Osteoblast (primary cell): ENCODE results near the gene SHMT2. TPM values are rescaled to one million over a fixed set of nuclear protein-coding genes. Genes with fewer than 3 reads are reported as not detected.

Experiments used
- DNase-seq: peaks from one replicate; pipeline ENCODE4 v3.0.0; 2011; ENCODE audit warnings: low spot score, mixed read lengths; ENCODE audit not compliant: insufficient read length; ENCODE audit errors: missing footprints
- H2AFZ ChIP-seq: 2 replicates; pipeline ENCODE4 v1.6.0; 2011; ENCODE audit warnings: mild to moderate bottlenecking, low read length
- H3K27ac ChIP-seq: 2 replicates; pipeline ENCODE4 v1.5.1; 2011; ENCODE audit warnings: mild to moderate bottlenecking, low read depth, low read length, moderate library complexity
- H3K27me3 ChIP-seq: 2 replicates; pipeline ENCODE4 v1.6.0; 2012; ENCODE audit warnings: mild to moderate bottlenecking, control low read depth, inconsistent platforms, low read length, moderate library complexity; ENCODE audit not compliant: insufficient read depth
- H3K36me3 ChIP-seq: 2 replicates; pipeline ENCODE4 v1.5.1; 2011; ENCODE audit warnings: mild to moderate bottlenecking, low read length, control low read depth, moderate library complexity; ENCODE audit not compliant: insufficient read depth
- H3K4me1 ChIP-seq: 2 replicates; pipeline ENCODE4 v1.5.1; 2011; ENCODE audit warnings: mild to moderate bottlenecking, low read length, control low read depth, moderate library complexity; ENCODE audit not compliant: insufficient read depth
- H3K4me2 ChIP-seq: 2 replicates; pipeline ENCODE4 v1.6.0; 2011; ENCODE audit warnings: mild to moderate bottlenecking, low read length; ENCODE audit not compliant: insufficient read depth
- H3K4me3 ChIP-seq: fragments of 200-600 bp; sonication (generic); 3 replicates; pipeline ENCODE4 v1.5.1; 2012; ENCODE audit warnings: mild to moderate bottlenecking, low read length, inconsistent platforms; ENCODE audit not compliant: insufficient read depth
- H3K79me2 ChIP-seq: 2 replicates; pipeline ENCODE4 v1.6.0; 2012; ENCODE audit warnings: mild to moderate bottlenecking, low read length, control low read depth, inconsistent platforms; ENCODE audit not compliant: insufficient read depth
- H3K9me3 ChIP-seq: 2 replicates; pipeline ENCODE4 v1.5.1; 2011; ENCODE audit warnings: low read depth, low read length, control low read depth
- H4K20me1 ChIP-seq: 2 replicates; pipeline ENCODE4 v1.6.0; 2012; ENCODE audit warnings: mild to moderate bottlenecking, low read length, control low read depth; ENCODE audit not compliant: insufficient read depth
- total RNA-seq: library from RNA; depleted of rRNA; stranded (reverse); fragments of >200 nt; gene quantifications from 2 replicates; pipeline ENCODE4 v1.2.3, GENCODE V29; 2012
- TF ChIP-seq, protein P1 (sequence below): IDR thresholded peaks from 2 replicates; pipeline ENCODE4 v1.5.1; 2011; ENCODE audit warnings: mild to moderate bottlenecking, low read depth, low read length, moderate library complexity; ENCODE audit errors: extremely low read depth

The SHMT2 gene
- total RNA-seq, 1 donor, result 408 TPM

DNA sequence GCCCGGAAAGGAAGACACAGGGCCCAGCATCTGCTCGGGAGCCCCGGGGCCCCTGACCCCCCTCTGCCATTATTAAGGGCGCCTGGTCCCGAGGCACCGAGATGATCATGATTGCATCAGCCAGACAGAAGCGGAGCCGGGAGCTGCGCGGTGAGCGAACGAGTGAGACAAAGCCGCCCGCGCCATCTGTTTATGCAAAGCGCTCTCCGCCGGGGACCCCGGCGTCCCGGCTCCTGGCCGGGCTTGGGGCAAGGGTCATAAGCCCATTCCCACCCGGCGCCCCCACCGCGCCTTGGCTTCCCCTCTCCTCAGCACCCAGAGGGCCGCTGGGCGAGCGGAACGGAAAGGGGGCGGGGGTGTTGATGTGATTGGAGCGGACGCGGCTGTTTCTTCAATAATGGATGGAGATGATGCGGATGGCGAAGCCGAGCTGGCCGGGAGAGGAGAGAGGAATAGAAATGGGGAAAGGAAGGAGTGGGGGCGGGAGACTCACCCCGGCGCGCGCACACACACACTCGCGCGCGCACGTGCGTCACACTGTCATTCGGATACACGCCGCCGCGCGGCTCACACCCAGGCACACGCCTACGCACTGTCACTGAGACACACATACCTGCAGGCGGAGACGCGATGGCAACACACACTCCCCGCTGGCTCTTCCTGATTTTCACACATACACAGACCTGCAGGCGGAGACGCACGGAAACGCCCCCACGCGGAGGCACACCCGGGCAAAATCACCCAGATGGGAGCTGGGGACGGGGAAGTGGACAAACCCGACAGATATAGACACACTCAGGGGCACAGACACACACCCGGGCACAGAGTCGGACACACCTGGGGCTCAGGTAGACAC is 10.8 kb downstream of the SHMT2 start:
- TF ChIP-seq, protein P1, sequence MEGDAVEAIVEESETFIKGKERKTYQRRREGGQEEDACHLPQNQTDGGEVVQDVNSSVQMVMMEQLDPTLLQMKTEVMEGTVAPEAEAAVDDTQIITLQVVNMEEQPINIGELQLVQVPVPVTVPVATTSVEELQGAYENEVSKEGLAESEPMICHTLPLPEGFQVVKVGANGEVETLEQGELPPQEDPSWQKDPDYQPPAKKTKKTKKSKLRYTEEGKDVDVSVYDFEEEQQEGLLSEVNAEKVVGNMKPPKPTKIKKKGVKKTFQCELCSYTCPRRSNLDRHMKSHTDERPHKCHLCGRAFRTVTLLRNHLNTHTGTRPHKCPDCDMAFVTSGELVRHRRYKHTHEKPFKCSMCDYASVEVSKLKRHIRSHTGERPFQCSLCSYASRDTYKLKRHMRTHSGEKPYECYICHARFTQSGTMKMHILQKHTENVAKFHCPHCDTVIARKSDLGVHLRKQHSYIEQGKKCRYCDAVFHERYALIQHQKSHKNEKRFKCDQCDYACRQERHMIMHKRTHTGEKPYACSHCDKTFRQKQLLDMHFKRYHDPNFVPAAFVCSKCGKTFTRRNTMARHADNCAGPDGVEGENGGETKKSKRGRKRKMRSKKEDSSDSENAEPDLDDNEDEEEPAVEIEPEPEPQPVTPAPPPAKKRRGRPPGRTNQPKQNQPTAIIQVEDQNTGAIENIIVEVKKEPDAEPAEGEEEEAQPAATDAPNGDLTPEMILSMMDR, result no peak
- no peaks in the 10 kb centered on the region for H3K79me2 ChIP-seq
- H4K20me1 ChIP-seq, result peaks cover 9% of the 10 kb centered on the region
- H3K9me3 ChIP-seq, result no peaks in the 10 kb centered on the region
- H3K36me3 ChIP-seq, result no peaks in the 10 kb centered on the region
- H3K27ac ChIP-seq, result no peak overlapping the region
- H3K4me1 ChIP-seq, result peaks cover 34% of the 10 kb centered on the region
- peaks cover 40% of the 10 kb centered on the region for H3K27me3 ChIP-seq
- peak; percentile 93 for DNase-seq
- peak overlapping the region; percentile 62 for H2AFZ ChIP-seq
- peak overlapping the region; percentile 93 for H3K4me2 ChIP-seq
- H3K4me3 ChIP-seq, result peak overlapping the region; percentile 79

DNA sequence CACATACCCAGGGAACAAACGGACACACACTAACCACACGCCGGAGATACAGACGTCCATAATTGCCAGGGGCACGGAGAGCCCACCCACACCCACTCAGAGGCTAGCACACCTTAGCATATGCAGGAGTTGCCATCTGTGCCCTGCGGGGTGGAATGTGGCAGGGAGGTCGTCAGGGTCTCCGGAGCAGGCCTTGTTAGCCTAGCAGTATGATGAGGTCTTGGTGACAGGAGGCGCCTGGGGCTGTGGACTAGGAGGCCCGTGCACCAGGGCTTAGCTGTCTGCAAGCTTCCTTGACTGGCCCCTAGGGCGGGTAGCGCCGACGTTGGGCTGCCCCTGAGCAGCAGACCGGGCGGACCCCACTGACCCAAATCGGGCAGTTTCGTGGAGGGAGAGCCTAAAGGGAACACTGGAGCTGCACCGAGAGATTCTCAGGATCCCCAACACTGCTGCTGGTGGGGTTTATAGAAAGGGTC is 11.5 kb downstream of the SHMT2 start:
- TF ChIP-seq, protein P1, result no peak
- Histone ChIP-seq H2AFZ (no peak overlapping the region), H3K4me1 (peaks cover 31% of the 10 kb centered on the region), H3K36me3 (no peaks in the 10 kb centered on the region), H3K27ac (no peak overlapping the region), H3K4me3 (peak overlapping the region; percentile 79), H3K27me3 (peaks cover 37% of the 10 kb centered on the region), H3K79me2 (no peaks in the 10 kb centered on the region), H4K20me1 (peaks cover 4% of the 10 kb centered on the region), H3K4me2 (peak overlapping the region; percentile 93), H3K9me3 (no peaks in the 10 kb centered on the region)
- peak; percentile 84 for DNase-seq

DNA sequence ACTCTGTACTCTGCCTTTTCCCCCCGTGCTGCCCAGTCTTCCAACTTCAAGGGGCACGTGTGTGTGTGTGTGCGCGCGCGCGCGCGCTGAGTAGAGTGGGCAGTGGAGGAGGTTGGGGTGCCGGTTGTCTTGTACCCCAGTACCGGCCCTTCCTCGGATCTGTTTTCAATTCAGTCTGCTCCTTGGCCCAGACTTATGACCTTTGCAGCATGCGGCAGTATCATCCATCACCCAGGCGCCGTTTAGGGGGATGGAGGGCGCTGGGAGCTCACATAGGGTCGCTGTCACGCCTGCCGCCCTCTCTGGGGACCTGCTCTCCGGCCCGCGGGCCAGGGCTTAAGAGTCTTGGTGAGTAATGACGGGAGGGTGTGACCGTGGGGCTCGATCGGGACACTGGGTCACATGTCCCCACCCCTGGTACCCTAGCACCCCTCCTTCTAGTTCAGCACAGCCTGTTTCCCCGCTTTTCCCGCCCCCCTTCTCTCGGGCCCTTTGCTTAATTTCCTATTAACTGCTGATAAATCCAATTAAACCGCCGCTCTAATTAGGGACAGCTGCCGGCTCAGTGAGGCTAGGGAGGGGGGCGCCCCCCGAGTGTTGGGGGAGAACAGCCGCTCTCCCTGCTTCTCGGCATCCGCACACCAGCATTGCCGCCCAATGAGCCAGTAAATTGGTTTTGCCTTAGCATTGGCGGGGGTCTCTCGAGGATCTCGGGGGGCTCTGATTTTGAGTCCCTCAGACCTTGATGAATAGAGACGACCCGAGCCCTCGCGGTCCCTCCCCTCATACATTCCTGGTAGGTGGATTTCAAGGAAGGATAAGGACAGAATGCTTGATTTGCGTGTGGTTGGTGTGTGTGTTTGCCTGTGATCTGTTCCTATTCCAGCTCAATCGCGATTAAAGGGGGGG is 12.1 kb downstream of the SHMT2 start:
- peaks cover 31% of the 10 kb centered on the region for H3K4me1 ChIP-seq
- no peak overlapping the region for H3K27ac ChIP-seq

More for the DNA sequence above, 12.1 kb downstream of the SHMT2 start:
- Histone ChIP-seq H3K79me2 (no peaks in the 10 kb centered on the region), H3K9me3 (no peaks in the 10 kb centered on the region), H3K27me3 (peaks cover 37% of the 10 kb centered on the region), H2AFZ (no peak overlapping the region), H3K4me3 (no peak overlapping the region), H3K4me2 (no peak overlapping the region), H3K36me3 (no peaks in the 10 kb centered on the region), H4K20me1 (peaks cover 4% of the 10 kb centered on the region)
- TF ChIP-seq, protein P1, result no peak
- peak; percentile 73 for DNase-seq
